ENCODE results near the gene IGSF5.
"Not testable (repeated sequence)": the region's sequence is repeated elsewhere in the genome, so short reads cannot be mapped to it uniquely, and the experiment has no call there.

IGSF5 gene

GRCh38 chr21:39739531-39739930 lies 5.5 kb upstream of the IGSF5 start:
- DNase-seq (ENCODE audit: low spot score): not testable (repeated sequence)

DNA sequence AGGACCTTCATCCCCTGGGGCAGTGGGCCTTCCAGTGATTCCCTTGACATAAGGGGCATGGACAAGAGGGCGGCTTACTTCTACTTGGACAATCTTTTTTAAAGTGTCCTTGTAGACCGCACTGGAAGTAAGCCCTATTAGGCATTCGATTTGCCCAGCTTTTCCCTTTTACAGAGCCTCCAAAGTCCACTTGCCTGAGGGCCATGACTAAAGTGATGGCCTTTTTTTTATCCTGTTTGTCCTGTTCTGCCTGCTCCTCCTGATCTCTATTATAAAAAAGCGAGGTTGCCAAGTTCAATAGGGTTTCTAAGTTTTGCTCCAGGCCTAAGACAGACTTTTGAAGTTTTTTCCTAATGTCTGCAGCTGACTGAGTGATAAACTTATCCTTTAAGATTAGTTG lies 2.4 kb upstream of the IGSF5 start:
- not testable (repeated sequence) for DNase-seq (ENCODE audit: low spot score)

DNA sequence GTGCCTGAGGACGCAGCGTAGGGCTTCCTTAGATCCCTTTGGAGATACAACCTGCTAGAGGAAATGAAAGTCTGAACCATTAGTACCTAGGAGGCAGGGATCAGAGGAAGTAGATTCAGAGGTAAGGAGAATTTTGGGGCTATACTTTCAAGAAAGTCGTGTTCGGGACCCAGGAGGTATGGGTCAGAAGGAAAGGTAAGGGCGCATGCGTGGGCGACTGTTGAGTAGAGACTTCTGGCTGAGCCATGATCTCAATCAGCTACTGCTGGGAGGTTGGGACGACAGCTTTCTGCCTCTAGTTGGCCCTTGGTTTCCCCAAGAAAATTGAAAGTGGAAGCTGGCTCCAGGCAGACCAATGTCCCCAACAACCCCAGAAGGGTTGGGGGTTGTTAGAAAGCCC lies 349 bp downstream of the IGSF5 start:
- DNase-seq (ENCODE audit: low spot score): not testable (repeated sequence)

GRCh38 chr21:39750670-39751069 lies 5.7 kb downstream of the IGSF5 start:
- DNase-seq (ENCODE audit: low spot score): no peak

- no peak for DNase-seq (ENCODE audit: low spot score)
These were observed 9.8 kb downstream of the IGSF5 start for GRCh38 chr21:39754811-39755210.

- no peak for DNase-seq (ENCODE audit: low spot score)
These were observed 11.3 kb downstream of the IGSF5 start for GRCh38 chr21:39756285-39756684.

DNA sequence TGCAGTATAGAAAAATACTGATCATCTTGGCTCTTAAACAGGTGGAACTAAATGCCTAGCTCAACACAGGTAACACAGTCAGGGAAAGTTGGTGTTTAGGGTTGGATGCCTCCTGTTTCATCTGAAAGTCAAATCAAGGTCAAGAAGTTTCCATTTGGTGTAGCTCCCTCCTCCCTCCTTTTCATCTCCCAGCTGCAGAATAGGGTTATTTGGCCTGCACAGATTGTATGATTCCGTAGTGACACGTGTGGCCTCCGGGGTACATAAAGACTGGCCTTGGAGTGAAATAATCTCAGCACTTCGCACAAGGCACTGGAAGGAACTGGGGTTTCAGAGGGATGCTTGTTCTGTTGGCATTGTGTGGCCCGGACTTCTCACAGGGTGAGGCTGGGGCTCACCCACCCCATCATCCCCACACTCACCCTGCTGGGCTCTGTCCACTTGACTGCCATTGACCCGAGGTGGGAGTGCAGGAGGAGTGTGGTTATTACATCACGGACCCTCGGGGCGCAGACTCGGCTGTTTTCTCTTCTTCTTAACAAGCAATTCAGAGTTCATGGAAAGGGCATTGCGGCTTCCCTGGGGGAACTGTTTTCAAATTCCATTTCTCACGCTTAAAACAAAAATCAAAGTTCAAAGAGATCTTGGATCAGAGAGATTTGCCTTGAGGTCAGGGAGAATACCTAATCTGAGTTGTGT lies 18.4 kb downstream of the IGSF5 start:
- DNase-seq (ENCODE audit: low spot score): no peak

- DNase-seq (ENCODE audit: low spot score): no peak
These were observed 29.2 kb downstream of the IGSF5 start for GRCh38 chr21:39774227-39774626.

DNA sequence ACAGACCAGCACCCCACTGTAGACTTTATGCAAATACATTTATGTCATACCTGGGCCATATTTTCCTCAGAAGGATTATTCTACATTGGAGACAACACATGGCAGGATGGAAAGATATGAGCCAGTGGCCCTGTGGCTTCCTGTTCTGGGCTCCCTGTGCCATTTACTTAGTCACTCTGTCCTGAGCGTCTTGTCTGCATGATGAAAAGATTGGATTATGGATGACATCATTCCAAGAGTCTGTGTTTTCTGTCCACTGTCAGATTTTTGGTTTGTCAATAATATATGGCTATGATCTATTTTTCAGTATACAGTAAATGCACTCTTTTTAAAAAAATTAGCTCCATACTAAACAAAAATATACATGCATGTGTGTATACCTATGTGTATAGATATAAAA lies 30.8 kb downstream of the IGSF5 start:
- no peak for DNase-seq (ENCODE audit: low spot score)

- DNase-seq (ENCODE audit: low spot score): no peak
These were observed 31.6 kb downstream of the IGSF5 start for GRCh38 chr21:39776589-39776988.

GRCh38 chr21:39781331-39781730 lies 36.3 kb downstream of the IGSF5 start:
- DNase-seq (ENCODE audit: low spot score): no peak

GRCh38 chr21:39788383-39788782 lies 43.4 kb downstream of the IGSF5 start:
- peak; percentile 90 for DNase-seq (ENCODE audit: low spot score)

GRCh38 chr21:39796466-39796865 lies 51.5 kb downstream of the IGSF5 start:
- DNase-seq (ENCODE audit: low spot score): no peak

- DNase-seq (ENCODE audit: low spot score): no peak
These were observed 54.2 kb downstream of the IGSF5 start for GRCh38 chr21:39799178-39799577.

DNA sequence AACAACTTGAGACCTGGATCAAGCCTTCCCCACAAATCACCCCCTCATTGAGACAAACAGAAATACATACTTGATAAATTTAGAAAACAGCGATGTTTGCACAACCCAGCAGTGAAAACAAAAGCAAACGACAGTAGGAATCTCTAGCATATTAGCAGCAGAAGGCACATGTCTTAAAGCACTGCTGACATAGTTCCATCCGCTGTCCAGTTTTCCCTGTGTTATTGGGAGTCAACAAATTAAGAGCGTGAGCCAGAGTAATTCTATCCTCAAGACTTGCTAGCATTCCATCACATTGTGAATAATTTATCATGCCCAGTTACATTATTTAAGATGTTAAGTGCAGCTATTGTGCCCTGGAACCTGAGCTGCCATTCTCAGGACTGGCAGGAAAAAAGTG lies 55.3 kb downstream of the IGSF5 start:
- no peak for DNase-seq (ENCODE audit: low spot score)

DNA sequence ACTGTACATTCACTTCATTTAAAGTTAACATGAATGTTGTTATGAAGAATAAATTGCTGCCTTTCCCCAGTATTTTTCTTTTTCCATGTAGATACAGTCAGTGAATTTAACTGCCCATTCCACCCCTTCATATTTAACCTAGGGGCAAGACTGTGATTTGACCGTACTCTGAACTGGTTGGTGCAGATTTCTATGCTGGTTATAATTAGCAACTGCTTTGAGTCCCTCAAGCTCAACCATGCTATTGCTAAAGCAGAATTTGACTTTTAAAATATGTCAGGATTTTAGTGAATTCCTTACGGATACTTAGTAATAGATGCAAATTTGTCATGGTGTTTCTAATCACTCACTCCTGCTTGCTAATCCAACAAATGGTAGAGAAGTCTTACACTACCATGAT lies 57.2 kb downstream of the IGSF5 start:
- DNase-seq (ENCODE audit: low spot score): no peak

DNA sequence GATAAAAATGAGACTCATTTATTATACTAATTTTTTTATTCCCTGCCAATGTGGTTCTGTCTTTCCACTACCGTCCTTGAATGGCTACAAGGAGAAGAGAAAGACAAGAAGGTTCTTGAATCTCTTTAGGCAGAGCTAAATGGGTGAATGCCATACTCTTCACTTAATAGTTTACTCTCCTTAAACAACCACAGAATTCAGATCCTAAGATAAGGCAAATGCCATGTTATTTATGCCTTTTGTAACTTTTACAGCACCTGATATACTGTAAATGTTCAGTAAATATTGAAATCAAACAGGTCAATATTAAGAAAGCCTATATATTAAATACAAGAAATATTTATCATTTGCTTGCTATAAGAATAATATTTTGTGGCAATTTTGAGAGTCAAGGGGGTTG lies 58.4 kb downstream of the IGSF5 start:
- no peak for DNase-seq (ENCODE audit: low spot score)

DNA sequence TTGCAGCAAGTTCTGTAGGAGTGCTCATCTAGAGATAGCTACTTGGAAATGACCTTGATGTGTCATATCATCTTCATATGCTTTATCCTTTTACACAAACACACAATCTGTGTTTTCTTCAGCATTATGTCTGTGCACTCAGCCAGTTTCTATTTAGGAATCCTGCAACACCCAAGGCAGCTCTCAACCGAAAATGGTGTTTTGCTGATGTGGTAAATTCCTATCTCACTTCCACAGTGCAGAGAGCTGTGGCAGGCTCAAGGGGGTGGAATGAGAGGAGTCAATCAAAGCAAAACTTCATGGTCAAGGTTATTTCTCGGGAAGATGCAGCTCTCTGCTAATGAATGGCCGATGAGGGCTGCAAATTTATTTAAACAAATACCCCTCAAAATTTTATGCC lies 59.3 kb downstream of the IGSF5 start:
- no peak for DNase-seq (ENCODE audit: low spot score)

DNA sequence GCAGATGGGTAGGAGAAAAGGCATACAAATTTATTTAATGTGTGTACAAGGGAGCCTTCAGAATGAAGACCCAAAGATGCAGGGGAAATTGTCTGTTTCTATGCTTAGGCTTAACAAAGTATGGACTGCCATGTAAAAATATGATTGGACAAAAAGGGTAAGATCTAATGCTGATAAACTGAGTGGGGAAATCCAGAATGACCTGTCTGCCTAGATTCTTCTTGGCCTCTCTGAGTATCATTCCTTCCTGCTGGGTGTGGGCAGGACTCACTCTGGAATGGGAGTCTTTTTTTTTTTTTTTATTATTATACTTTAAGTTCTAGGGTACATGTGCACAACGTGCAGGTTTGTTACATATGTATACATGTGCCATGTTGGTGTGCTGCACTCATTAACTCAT lies 61.0 kb downstream of the IGSF5 start:
- no peak for DNase-seq (ENCODE audit: low spot score)

DNA sequence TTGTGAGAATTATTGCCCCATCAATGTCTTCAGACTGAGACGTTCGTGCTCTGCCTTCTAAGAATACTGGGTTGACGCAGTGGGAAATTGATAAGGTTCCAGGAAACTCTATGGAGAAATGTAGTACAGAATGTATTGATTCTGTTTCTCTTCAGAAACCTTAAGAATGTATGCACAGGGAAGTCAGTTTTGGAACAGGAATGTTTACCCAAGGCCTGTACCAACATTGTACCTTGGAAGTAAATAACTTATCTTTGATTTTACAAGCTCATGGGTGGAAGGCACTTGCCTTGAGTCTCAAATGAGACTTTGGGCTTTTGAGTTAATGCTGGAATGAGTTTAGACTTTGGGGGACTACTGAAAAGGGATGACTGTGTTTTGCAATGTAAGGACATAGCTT lies 62.8 kb downstream of the IGSF5 start:
- DNase-seq (ENCODE audit: low spot score): no peak

DNA sequence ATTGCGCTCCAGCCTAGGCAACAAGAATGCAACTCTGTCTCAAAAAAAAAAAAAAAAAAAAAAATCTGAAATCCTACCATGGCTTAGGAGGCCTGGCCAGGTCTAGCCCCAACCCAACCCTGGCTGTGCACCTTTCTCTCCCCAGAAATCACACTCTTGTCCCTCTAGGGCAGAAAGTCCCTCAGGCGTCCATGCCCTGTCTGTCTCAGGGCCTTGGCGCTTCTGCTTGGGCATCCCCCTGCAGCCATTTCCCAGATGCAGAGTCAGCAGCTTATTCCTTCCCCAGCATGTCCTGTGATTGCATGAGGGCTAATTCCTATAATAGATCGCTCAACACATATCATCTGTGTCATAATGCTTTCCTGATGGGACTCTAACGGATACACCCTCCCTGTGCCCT lies 65.0 kb downstream of the IGSF5 start:
- DNase-seq (ENCODE audit: low spot score): no peak

DNA sequence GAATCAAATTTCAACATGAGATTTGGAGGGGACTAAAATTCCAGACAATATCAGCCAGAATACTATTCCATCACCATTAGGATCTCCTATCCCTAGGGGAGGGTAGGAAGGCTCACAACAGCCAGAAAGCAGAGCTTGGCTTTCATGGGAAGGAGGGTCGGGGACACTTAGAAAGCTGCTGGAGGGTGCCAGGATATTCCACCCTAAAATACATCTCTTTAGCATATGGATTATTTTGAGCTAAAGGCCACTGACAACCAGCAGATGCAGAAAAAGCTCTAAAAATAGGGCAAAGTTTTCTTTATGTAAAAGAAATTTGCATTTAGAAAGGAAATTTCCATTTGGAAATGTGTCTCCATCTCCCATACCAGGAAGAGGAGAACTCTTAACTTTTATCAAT lies 68.0 kb downstream of the IGSF5 start:
- DNase-seq (ENCODE audit: low spot score): no peak

- no peak for DNase-seq (ENCODE audit: low spot score)
These were observed 73.6 kb downstream of the IGSF5 start for GRCh38 chr21:39818557-39818956.

GRCh38 chr21:39822042-39822441 lies 77.1 kb downstream of the IGSF5 start:
- DNase-seq (ENCODE audit: low spot score): no peak

GRCh38 chr21:39825250-39825649 lies 80.3 kb downstream of the IGSF5 start:
- DNase-seq (ENCODE audit: low spot score): no peak

Measured in left forelimb (tissue), 1 donor.